ENCODE data around the gene C2CD4B.

- TF ChIP-seq POLR2A (IDR thresholded peaks at IDR 0.05) = no peak
- no peak for TF ChIP-seq POLR2AphosphoS5 (IDR thresholded peaks at IDR 0.05)
- no peak for TF ChIP-seq CTCF (IDR thresholded peaks at IDR 0.05)
Measured at GRCh38 chr15:62121273-62122015, 43.6 kb downstream of the C2CD4B start.

All from breast epithelium (tissue), 3 donors.